Measurements from ENCODE around the gene ELFN2. TPM values are rescaled to one million over a fixed set of nuclear protein-coding genes. Genes with fewer than 3 reads are reported as not detected.
"Not testable (repeated sequence)": the region's sequence is repeated elsewhere in the genome, so short reads cannot be mapped to it uniquely, and the experiment has no call there.

ELFN2 gene
- total RNA-seq, 2 experiments from 2014 or later = 0.26 to 0.47 TPM

DNA sequence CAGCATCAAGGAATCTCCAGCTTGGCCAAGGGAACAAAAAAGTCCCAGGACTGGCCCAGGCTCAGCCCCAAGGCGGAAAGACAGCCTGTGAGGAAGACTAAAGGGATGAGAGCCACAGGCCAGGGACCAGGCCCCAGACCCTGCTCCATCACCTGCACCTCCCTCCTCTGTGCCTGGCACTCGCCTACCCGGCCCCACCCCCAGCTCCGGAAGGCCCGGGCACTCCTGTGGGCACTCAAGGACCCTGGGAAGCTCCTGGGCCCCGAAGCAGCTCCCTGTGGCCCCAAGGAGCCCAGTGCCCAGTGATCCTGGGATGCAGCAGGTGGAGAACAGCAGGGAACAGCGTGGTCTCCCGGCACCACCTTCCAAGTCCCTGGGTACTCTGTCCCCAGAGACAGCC, 18.2 kb downstream of the ELFN2 start:
- no peak for ATAC-seq (ENCODE audit: low read depth)
- Mint-ChIP-seq H3K27ac (no peak overlapping the region), H3K27me3 (peaks cover 20% of the 10 kb centered on the region), H3K4me3 (no peak overlapping the region), H3K4me1 (peaks cover 13% of the 10 kb centered on the region), H3K36me3 (no peaks in the 10 kb centered on the region), H3K9me3 (no peaks in the 10 kb centered on the region)
- DNase-seq = no peak
- POLR2A ChIA-PET = no interaction called here

DNA sequence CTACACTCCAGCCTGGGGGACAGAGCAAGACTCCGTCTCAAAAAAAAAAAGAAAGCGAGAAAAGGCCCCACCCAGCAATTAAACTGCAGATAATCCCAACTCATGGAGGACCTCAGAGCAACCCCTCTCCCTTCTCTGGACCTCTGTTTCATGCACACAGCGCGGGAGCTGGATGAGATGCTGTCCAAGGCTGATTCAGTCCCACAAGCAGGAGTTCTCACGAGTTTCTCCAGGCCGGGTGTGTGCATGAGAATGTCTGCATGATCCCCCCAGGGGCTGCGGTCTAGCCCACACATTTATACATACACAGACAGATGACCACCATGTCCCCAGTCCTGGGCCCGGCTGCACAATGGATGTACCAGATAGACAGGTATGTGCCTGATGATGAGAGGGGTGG, 19.4 kb downstream of the ELFN2 start:
- Mint-ChIP-seq H3K9me3 (no peaks in the 10 kb centered on the region), H3K36me3 (no peaks in the 10 kb centered on the region), H3K27me3 (peaks cover 11% of the 10 kb centered on the region), H3K4me3 (no peak overlapping the region), H3K27ac (no peak overlapping the region), H3K4me1 (peaks cover 9% of the 10 kb centered on the region)
- POLR2A ChIA-PET = no interaction called here
- ATAC-seq (ENCODE audit: low read depth) (no peak), DNase-seq (no peak)

DNA sequence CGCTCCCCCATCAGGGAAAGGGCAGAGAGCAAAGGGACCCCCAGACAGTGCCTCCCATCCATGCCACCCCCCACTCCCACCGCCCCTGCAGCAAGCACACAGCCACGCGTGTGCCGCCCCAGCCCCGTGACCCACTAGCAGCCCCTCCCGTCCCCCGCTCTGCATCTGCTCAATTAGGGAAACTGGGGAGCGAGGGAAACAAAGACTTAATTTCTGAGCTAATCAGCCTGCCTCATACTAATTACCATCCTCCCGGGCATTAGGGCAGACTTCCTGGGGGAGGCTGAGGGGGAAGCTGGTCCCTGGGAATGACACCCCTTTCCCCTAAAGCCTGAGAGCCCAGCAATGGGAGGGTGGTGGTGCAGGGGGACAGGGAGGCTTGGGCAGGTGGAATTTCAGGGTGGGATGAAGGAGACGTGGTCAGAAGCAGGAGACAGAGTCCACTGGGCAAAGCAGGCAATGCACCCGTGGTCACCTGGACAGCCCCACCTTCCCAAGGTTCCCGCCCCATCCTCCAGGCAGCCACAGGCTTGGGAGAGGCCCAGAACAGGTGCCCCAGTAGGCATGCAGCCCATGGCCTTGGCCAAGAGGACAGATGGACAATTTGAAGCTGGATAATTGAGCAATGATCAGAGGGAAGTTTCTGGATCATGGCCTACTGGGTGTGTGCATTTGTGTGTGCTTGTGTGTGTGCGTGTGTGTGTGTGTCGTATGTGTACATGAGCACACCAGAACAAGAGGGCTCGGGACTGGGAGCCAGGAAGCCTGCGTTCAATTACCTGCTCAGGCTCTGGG, 20.6 kb downstream of the ELFN2 start:
- Mint-ChIP-seq H3K36me3 (no peaks in the 10 kb centered on the region), H3K4me1 (peaks cover 4% of the 10 kb centered on the region), H3K27ac (no peak overlapping the region), H3K27me3 (peaks cover 10% of the 10 kb centered on the region), H3K9me3 (no peaks in the 10 kb centered on the region), H3K4me3 (no peak overlapping the region)
- no peak for ATAC-seq (ENCODE audit: low read depth)
- POLR2A ChIA-PET = no interaction called here
- DNase-seq = no peak

DNA sequence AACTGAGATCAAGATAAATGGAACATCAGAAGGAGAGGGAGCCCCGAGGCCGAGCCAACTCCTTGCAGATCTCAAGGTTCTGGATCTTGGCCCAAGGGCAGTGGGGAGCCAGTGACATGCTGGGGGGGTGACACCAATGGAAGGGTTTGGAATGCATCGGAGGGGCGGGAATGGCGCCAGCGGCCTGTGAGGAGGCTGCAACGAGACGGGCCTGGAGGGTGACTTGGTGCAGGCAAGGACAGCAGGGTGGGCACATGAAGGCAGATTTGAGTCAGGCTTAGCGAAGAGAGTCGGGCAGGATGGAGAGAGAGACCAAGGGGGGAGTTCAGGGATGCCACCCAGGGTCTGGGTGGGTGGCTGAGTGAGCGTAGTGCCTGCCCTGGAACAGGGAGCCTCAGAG, 23.2 kb downstream of the ELFN2 start:
- no peaks in the 10 kb centered on the region for H3K36me3 Mint-ChIP-seq
- POLR2A ChIA-PET = no interaction called here
- H3K27ac Mint-ChIP-seq = no peak overlapping the region
- no peaks in the 10 kb centered on the region for H3K9me3 Mint-ChIP-seq
- H3K4me1 Mint-ChIP-seq = peaks cover 1% of the 10 kb centered on the region
- no peak overlapping the region for H3K4me3 Mint-ChIP-seq
- ATAC-seq (ENCODE audit: low read depth) = no peak
- H3K27me3 Mint-ChIP-seq = no peaks in the 10 kb centered on the region
- DNase-seq = no peak

DNA sequence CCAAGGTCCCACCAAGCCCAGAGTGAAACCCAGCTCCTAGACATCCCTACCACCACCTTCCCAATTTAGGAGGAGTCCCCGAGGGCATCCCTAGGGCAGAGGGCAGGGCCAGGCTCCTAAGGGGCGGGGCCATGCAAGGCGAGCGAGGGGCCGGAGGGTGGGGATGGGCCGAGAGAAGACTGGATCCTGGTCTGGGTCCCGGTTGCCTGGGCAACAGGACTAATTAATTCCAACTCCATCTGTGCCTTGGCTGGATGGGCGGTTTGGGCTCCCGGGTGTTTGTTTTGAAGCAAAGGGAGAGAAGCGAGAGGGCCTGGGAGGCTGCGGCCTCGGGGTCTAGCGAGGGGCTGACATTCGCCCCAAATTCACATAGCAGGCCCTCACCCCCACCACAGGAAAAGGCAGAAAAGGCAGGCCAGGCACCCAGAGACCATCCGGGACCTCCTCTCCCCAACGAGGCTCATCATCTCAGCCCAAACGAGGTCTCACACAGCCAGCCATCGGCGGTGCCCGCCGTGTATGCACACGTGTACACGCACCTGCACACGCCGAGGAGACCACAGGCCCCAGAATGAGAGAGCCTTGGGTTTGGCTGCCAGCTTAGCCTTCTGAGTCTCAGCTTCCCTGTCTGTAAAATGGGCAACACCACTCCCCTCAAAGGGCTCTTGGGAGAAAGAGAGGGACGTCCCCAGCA, 23.9 kb downstream of the ELFN2 start:
- ATAC-seq (ENCODE audit: low read depth) = no peak
- no peaks in the 10 kb centered on the region for H3K36me3 Mint-ChIP-seq
- DNase-seq = no peak
- POLR2A ChIA-PET = no interaction called here
- no peak overlapping the region for H3K4me3 Mint-ChIP-seq
- no peak overlapping the region for H3K27ac Mint-ChIP-seq
- no peaks in the 10 kb centered on the region for H3K9me3 Mint-ChIP-seq
- H3K4me1 Mint-ChIP-seq = peaks cover 1% of the 10 kb centered on the region
- H3K27me3 Mint-ChIP-seq = no peaks in the 10 kb centered on the region

DNA sequence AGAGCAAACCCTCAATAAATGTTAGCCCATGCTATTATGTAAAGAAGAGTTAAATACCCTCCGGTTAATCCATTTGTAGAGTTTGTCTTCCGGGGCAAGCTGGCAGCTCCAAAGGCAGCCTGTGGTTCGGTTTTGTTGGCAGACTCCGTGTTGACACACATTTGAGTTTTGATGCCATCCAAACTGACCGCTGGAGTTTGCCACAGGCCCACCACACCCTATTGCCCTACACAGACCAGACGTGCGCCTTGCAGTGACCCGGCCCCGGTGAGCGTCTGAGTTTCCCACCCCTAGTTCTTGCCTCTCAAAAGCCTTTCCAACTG, 25.1 kb downstream of the ELFN2 start:
- no peak for DNase-seq
- peaks cover 1% of the 10 kb centered on the region for H3K4me1 Mint-ChIP-seq
- H3K27ac Mint-ChIP-seq = no peak overlapping the region
- H3K9me3 Mint-ChIP-seq = no peaks in the 10 kb centered on the region
- POLR2A ChIA-PET = no interaction called here
- H3K4me3 Mint-ChIP-seq = no peak overlapping the region
- no peaks in the 10 kb centered on the region for H3K27me3 Mint-ChIP-seq
- ATAC-seq (ENCODE audit: low read depth) = no peak
- no peaks in the 10 kb centered on the region for H3K36me3 Mint-ChIP-seq

DNA sequence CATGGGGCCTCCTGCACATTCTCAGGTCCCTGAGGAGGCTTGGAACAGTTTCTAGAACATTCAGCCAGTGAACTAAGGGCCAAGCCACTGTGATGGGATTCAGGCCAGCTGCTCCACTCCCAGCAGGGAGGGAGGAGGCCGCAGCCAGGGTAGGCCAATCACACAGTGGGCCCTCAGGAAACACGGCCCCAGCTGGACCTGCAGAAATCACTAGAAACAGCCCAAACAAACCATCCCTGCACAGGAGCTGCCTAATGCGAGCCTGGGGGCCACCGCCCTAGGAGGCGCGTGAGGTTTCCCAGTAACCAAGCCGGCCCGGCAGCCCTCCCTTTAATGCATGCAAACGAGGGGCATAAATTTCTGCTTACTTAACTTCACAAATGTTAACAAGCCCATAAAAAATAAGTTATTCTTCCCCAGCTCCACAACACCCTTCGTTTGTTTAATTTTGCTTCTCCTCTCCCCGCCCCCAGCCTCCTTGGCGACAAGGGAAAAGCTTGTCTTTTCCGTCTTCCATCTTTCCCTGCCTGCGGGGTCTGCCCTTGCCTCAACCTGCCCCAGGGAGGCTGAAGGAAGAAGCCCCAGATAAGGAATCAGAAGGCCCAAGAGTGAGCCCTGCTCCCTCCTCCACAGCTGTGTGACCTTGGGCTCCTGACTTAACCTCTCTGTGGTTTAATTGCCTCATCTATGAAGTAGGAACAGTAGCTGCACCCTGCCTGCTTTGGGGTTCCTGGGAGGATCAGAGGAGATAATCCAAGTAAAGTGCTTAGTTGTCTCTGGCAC, 25.7 kb downstream of the ELFN2 start:
- ATAC-seq (ENCODE audit: low read depth) = no peak
- Mint-ChIP-seq H3K27ac (no peak overlapping the region), H3K4me1 (peaks cover 2% of the 10 kb centered on the region), H3K4me3 (no peak overlapping the region), H3K9me3 (no peaks in the 10 kb centered on the region), H3K36me3 (no peaks in the 10 kb centered on the region), H3K27me3 (peaks cover 2% of the 10 kb centered on the region)
- POLR2A ChIA-PET = no interaction called here
- DNase-seq = no peak

DNA sequence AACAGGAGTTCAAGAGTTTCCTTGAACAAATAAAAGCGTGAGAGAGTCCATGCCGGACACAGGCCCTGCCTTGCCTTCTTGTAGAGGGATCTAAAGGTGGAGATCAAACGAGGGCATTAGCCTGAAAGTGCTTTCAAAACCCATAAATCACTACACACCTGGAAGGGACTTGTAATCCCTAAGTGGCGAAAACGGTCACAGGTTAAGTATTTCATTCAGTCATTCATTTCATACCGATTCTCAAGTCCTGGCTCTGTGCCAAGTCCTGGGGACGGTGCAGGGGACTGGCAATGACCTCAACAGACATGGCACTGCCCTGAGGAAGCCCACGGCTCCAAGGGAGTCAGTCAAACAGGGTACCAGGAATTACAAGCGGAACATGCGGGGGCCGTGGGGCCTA, 26.6 kb downstream of the ELFN2 start:
- POLR2A ChIA-PET = no interaction called here
- Mint-ChIP-seq H3K4me1 (peaks cover 4% of the 10 kb centered on the region), H3K9me3 (no peaks in the 10 kb centered on the region), H3K4me3 (no peak overlapping the region), H3K27me3 (peaks cover 3% of the 10 kb centered on the region), H3K27ac (no peak overlapping the region), H3K36me3 (no peaks in the 10 kb centered on the region)
- ATAC-seq (ENCODE audit: low read depth) (no peak), DNase-seq (no peak)

DNA sequence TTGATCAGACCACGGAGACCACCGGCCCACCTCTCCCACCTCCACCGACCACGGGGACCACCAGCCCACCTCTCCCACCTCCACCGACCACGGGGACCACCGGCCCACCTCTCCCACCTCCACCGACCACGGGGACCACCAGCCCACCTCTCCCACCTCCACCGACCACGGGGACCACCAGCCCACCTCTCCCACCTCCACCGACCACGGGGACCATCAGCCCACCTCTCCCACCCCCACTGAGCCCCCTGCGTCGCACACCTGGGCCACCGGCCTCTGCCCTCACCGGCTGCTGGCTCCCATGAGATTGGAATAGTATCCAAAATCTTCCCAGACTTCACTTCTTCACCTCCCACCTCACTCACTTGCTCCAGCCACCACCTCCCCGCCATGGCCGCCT, 27.8 kb downstream of the ELFN2 start:
- ATAC-seq (ENCODE audit: low read depth) = not testable (repeated sequence)

DNA sequence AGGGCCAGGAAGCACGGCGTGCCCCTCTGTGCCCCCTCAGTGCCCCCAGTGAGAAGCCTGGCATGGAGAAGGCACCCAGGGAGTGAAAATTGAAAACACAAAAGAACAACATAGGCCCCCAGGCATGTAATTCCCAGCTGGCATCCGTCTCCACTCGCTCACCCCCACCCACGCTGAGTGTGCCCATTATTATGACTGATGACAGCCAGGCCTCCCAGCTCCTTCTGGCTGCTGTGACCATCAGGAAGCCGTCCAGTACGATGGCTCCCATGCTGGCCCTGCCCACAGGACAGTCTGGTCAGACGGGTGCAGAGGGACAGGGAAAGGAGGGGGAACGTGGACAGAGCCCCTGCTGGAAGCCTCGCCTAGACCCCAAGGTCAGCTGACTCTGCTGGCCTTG, 30.1 kb downstream of the ELFN2 start:
- H3K27ac Mint-ChIP-seq = no peak overlapping the region
- POLR2A ChIA-PET = no interaction called here
- peaks cover 4% of the 10 kb centered on the region for H3K4me1 Mint-ChIP-seq
- H3K27me3 Mint-ChIP-seq = peaks cover 3% of the 10 kb centered on the region
- no peak for ATAC-seq (ENCODE audit: low read depth)
- no peak for DNase-seq
- no peaks in the 10 kb centered on the region for H3K9me3 Mint-ChIP-seq
- H3K4me3 Mint-ChIP-seq = no peak overlapping the region
- no peaks in the 10 kb centered on the region for H3K36me3 Mint-ChIP-seq

More for the DNA sequence above, 27.8 kb downstream of the ELFN2 start:
- H3K36me3 Mint-ChIP-seq, H3K4me3 Mint-ChIP-seq, H3K9me3 Mint-ChIP-seq, H3K27me3 Mint-ChIP-seq, H3K4me1 Mint-ChIP-seq, H3K27ac Mint-ChIP-seq, POLR2A ChIA-PET, DNase-seq: not testable (repeated sequence)

DNA sequence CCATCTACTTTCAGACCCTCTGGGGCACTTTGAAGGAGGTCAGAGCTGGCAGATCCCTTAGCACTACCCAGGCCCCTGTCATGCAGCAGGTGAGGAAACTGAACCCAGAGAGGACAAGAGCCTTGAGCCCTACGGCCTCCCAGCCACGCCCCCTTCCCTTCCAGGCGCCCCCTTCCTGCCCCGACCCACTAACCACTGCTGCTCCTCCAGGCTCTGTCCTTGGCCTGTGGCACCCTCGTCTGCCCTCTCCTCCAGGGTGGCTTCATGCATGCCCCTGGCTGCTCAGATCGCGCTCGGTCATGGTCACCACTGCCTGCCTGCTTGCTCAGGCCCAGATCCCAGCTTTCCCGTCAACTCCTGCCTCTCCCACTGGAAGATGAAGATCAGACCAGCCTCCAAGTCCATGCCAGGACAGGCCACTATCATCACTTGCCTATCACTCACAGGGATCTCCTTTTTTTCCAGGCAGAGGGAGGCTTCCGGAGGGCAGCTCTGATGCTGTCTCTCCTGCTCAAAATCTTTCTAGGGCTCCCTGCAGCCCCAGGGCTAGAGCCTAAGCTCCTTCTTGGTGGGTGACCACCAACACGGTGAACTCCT, 30.7 kb downstream of the ELFN2 start:
- peak overlapping the region; percentile 38 for H3K27ac Mint-ChIP-seq
- no peak overlapping the region for H3K4me3 Mint-ChIP-seq
- ATAC-seq (ENCODE audit: low read depth) (no peak), DNase-seq (no peak)
- peaks cover 4% of the 10 kb centered on the region for H3K4me1 Mint-ChIP-seq
- no peaks in the 10 kb centered on the region for H3K9me3 Mint-ChIP-seq
- POLR2A ChIA-PET = no interaction called here
- H3K36me3 Mint-ChIP-seq = no peaks in the 10 kb centered on the region
- H3K27me3 Mint-ChIP-seq = peaks cover 3% of the 10 kb centered on the region

DNA sequence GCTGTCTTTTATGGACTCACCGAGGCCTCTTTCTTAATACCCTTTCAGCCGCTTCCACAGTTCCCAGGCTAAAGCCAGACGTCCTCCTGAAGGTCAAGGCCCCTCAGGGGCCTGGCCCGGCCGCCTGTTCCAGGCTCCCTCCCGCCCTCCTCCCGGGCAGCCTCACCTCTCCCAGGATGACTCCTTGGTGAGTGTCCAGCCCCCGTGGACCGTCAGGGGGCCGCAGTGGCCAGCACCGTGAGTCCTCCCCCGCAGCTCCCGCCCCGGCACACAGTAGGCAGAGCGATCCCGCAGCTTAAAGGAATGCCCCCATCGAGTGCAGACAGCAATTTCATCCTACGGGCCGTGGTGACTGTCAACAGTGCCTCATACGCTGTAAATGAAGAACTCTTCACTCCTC, 32.9 kb downstream of the ELFN2 start:
- POLR2A ChIA-PET = no interaction called here
- Mint-ChIP-seq H3K27ac (no peak overlapping the region), H3K4me3 (no peak overlapping the region), H3K27me3 (peaks cover 3% of the 10 kb centered on the region), H3K4me1 (peaks cover 2% of the 10 kb centered on the region), H3K9me3 (no peaks in the 10 kb centered on the region), H3K36me3 (no peaks in the 10 kb centered on the region)
- ATAC-seq (ENCODE audit: low read depth) (no peak), DNase-seq (no peak)

DNA sequence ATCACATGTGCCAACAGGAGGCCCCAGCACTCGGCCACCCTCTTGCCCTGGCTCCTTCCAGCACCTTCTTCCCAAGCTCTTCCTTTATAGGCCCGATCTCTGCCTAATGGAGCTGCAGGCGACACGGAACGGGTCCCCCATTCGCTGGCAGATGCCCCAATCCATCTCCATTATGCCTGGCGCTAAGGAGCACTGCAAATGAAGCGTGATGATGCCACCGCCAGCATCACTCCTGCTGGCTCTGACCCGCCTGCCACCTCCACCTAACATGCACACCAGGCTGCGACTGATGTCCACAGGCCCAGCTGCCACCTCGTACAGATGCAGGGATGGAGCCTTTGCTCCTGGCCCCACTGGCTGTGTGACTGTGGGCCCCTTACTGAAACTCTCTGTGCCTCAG, 33.5 kb downstream of the ELFN2 start:
- H3K9me3 Mint-ChIP-seq = no peaks in the 10 kb centered on the region
- no peak overlapping the region for H3K4me3 Mint-ChIP-seq
- no peak for ATAC-seq (ENCODE audit: low read depth)
- H3K27me3 Mint-ChIP-seq = peaks cover 3% of the 10 kb centered on the region
- no peaks in the 10 kb centered on the region for H3K36me3 Mint-ChIP-seq
- peaks cover 2% of the 10 kb centered on the region for H3K4me1 Mint-ChIP-seq
- DNase-seq = no peak
- no peak overlapping the region for H3K27ac Mint-ChIP-seq
- POLR2A ChIA-PET = no interaction called here

Measured in activated naive CD8-positive, alpha-beta T cell treated with anti-CD3 and anti-CD28 coated beads, Interleukin-2, amount 10 ng/mL, durations not matched to agents 7 days and 5 days (primary cell).